Pancreas (tissue), 10 donors: ENCODE results near the gene RALB. TPM values are rescaled to one million over a fixed set of nuclear protein-coding genes. Genes with fewer than 3 reads are reported as not detected.
A peak's percentile ranks its signal among the peaks of the same experiment; 100 is the strongest.

Source experiments
- ATAC-seq, 4 donors: fragments of 200-7000 bp; cut with Tn5 transposase; one replicate each; pipeline versions ENCODE4 v1.8.0 to v1.9.1; 2020; ENCODE audit warnings: mild to moderate bottlenecking in 4 of 4, moderate library complexity in 4 of 4
- DNase-seq, 6 donors: peaks; one replicate each; pipeline ENCODE4 v3.0.0-alpha.2; 2020
- FAIRE-seq: peaks from 2 replicates; lab custom pipeline; 2012; peaks lifted over from hg19 to GRCh38; lab: Jason Lieb, UNC
- H3K27ac ChIP-seq, 4 donors: fragments of 200-600 bp; sonication (generic); 1 replicate in 3 of 4; 2 replicates in 1 of 4; pipeline versions ENCODE4 v1.5.0 to v1.8.0; 2020
- H3K27me3 ChIP-seq, 4 donors: fragments of 200-600 bp; one replicate each; pipeline ENCODE4 v1.8.0; 2021
- H3K36me3 ChIP-seq, 3 donors: fragments of 200-600 bp; sonication (generic) in 1 of 3; one replicate each; pipeline versions ENCODE4 v1.5.0 to v1.8.0; 2020 to 2021
- H3K4me1 ChIP-seq, 3 donors: fragments of 200-600 bp; one replicate each; pipeline ENCODE4 v1.8.0; 2021
- H3K4me3 ChIP-seq, 4 donors: fragments of 200-600 bp; sonication (generic) in 2 of 4; one replicate each; pipeline versions ENCODE4 v1.5.0 to v1.8.0; 2020 to 2021
- H3K9me3 ChIP-seq, 4 donors: fragments of 200-600 bp; one replicate each; pipeline ENCODE4 v1.8.0; 2021
- WGBS, 2 donors: extraction: QIAGEN DNeasy Blood & Tissue Kit; methylation state at CpG; one replicate each; pipeline ENCODE4 v1.1.7; 2013; 5-methylcytosine and 5-hydroxymethylcytosine counted together
- intact Hi-C, 3 donors: fragments of 100-400 bp; cut with DNase I; formaldehyde crosslinking; loops; one replicate each; pipeline versions ENCODE4 v1.11.1 to v1.14.2; 2022
- polyA plus RNA-seq, 2 donors: library from polyadenylated mRNA; stranded (reverse); fragments of 200-250 nt; gene quantifications; one replicate each; pipeline ENCODE4 v1.2.3, GENCODE V29; 2013
- total RNA-seq, 6 donors: library from RNA; stranded (reverse); fragmentation: NEBNext Ultra II Directional in 4 of 6; extraction: Animal tissue kit (Norgen Biotek cat#: 25700) in 4 of 6; gene quantifications; one replicate each; pipeline versions ENCODE4 v1.2.1 to v1.2.4, GENCODE V29; 2021 to 2023
- TF ChIP-seq, protein P1 (sequence below), 4 donors: fragments of 200-600 bp; sonication (generic) in 3 of 4; IDR thresholded peaks; one replicate each; pipeline versions ENCODE4 v1.5.0 to v1.8.0; 2021; ENCODE audit warnings: antibody characterized with exemption in 4 of 4
- donor health status: healthy with polysubstance abuse.
- donor health status: DM: no; HTN: no; CAD: no; lungs with moderate emphysema.
- donor health status: DM: no; HTN: no; CAD: no.
- donor health status: control.
- donor health status: control.
- donor health status: Bipolar disorder and iron deficiency.
- donor health status: DM: yes; HTN: yes; CAD: no.
- donor health status: DM: no; HTN: no; CAD: no.
- donor health status: DM: no; HTN: no; CAD: no.
- donor health status: DM: yes; HTN: yes; CAD: no.

The RALB gene
- total and polyA plus RNA-seq, 8 donors, result 9.8 to 24.2 (median 15.4) TPM

DNA sequence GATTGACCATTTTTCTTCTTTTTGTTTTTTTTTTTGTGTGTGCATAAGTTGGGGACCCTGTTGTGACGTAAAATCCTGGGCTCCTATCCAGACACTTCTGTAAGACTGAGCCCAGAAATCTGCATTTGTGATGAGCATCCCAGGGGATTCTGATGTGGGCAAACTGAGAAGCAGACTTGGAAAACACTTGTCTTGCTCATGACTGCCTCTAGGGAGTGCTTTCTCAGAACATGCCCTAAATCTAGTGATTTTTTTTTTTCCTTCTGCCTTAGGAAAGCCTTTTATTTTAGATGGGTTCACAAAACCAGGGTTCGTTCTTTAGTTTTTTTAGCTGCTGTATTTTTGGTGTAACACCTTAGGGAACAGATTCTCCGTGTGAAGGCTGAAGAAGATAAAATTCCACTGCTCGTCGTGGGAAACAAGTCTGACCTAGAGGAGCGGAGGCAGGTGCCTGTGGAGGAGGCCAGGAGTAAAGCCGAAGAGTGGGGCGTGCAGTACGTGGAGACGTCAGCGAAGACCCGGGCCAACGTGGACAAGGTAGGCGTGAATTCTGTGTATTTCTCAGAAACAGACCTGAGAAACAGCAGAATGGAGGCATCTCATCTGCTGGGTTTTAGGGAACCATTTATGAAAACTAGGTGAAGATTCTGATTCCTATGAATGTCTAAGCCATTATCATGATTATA lies 36.7 kb downstream of the RALB start:
- DNase-seq, result no peak
- H3K9me3 ChIP-seq, result no peaks in the 10 kb centered on the region
- no peak overlapping the region for H3K4me3 ChIP-seq
- ATAC-seq, result no peak
- H3K27ac ChIP-seq, result no peak overlapping the region
- 95% methylated on average over 14 of the region's 14 CpGs for WGBS, 2 donors
- TF ChIP-seq, protein P1, sequence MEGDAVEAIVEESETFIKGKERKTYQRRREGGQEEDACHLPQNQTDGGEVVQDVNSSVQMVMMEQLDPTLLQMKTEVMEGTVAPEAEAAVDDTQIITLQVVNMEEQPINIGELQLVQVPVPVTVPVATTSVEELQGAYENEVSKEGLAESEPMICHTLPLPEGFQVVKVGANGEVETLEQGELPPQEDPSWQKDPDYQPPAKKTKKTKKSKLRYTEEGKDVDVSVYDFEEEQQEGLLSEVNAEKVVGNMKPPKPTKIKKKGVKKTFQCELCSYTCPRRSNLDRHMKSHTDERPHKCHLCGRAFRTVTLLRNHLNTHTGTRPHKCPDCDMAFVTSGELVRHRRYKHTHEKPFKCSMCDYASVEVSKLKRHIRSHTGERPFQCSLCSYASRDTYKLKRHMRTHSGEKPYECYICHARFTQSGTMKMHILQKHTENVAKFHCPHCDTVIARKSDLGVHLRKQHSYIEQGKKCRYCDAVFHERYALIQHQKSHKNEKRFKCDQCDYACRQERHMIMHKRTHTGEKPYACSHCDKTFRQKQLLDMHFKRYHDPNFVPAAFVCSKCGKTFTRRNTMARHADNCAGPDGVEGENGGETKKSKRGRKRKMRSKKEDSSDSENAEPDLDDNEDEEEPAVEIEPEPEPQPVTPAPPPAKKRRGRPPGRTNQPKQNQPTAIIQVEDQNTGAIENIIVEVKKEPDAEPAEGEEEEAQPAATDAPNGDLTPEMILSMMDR (IDR thresholded peaks at IDR 0.05), result no peak
- peaks cover 0 to 18% (median 0%) of the 10 kb centered on the region in 3 donors for H3K36me3 ChIP-seq
- H3K27me3 ChIP-seq, result no peaks in the 10 kb centered on the region
- H3K4me1 ChIP-seq, result no peaks in the 10 kb centered on the region
- intact Hi-C loops, result no loop called here
- FAIRE-seq, result no peak

DNA sequence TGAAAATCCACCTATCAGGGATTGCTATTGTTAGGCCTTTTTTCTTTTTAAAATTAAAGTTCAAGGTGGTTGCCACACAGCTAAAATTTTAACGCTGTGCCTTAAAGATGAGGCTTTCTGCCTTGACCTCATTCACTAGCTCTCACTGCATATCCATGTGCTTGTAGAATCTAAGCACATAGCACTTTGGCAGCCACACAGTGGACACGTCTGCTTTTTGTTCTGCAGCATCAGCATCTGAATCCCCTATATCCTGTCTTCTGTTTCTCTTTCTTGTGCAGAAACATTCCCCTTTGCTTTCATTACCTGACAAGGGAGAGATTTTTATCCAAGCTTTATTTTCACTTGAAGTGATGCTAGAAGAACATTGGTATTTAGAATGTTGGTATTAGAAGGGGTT lies 38.1 kb downstream of the RALB start:
- Histone ChIP-seq H3K27ac (no peak overlapping the region), H3K9me3 (no peaks in the 10 kb centered on the region), H3K4me3 (no peak overlapping the region), H3K4me1 (no peaks in the 10 kb centered on the region), H3K27me3 (no peaks in the 10 kb centered on the region), H3K36me3 (peaks cover 0 to 23% (median 0%) of the 10 kb centered on the region in 3 donors)
- ATAC-seq (peak in 1 of 4 donors; percentile 14), DNase-seq (no peak), FAIRE-seq (no peak)
- 76 to 83% methylated on average over 2 of the region's 2 CpGs for WGBS, 2 donors
- intact Hi-C loops, result no loop called here
- TF ChIP-seq, protein P1 (IDR thresholded peaks at IDR 0.05), result no peak

DNA sequence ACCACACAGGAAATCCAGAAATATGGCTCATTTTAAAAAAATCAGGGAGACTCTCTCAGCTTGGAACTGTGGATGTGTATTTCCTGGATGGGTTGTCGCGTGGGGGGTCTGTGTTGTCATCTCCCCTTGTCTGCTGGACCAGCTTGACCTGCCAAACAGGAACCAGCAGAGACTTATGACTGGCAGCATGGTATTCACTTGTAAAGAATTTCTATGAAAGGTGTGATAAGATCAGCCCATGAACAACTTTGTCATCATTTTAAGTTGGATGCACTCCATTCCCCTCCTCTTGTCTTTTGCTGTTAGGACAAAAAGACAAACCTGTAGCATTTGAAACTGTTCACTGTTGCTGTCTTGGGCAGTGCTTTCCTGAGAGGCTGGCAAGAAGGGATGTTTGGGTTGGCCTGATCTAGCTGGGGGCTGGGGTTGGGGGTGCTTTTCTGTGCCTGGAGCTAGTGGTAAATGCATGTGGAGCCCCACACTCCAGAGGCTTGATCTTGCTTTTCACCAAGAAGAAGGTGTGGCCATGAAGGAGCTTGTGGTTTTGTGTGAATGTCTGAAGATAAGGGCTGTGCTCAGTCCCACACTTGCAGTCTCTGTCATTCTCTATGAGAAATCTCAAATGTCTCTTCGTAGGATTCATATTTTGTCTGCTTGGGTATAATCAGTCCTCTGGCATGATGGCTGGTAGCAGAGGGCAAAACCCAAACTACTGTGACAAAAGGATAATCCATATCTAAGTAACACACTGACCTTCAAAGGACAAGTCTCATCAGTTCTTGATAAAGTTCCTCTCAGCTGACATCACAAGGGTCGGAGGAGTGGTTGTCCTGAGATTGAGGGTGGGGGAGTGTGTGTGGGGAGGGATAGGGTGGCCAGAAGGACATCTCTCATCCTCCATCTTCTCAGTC lies 39.0 kb downstream of the RALB start:
- WGBS, 2 donors, result 68 to 80% methylated on average over 4 of the region's 4 CpGs
- Histone ChIP-seq H3K36me3 (peaks cover 0 to 23% (median 0%) of the 10 kb centered on the region in 3 donors), H3K4me3 (no peak overlapping the region), H3K4me1 (no peaks in the 10 kb centered on the region), H3K27me3 (no peaks in the 10 kb centered on the region), H3K27ac (no peak overlapping the region), H3K9me3 (no peaks in the 10 kb centered on the region)
- ATAC-seq (peak in 1 of 4 donors; percentile 66), DNase-seq (no peak), FAIRE-seq (no peak)
- TF ChIP-seq, protein P1 (IDR thresholded peaks at IDR 0.05), result no peak
- intact Hi-C loops, result no loop called here

GRCh38 chr2:120293096-120294007 lies 40.7 kb downstream of the RALB start:
- no peak overlapping the region for H3K27ac ChIP-seq
- no peak for ATAC-seq
- no peak overlapping the region for H3K4me3 ChIP-seq
- intact Hi-C loops, result no loop called here
- FAIRE-seq, result no peak
- no peaks in the 10 kb centered on the region for H3K9me3 ChIP-seq
- TF ChIP-seq, protein P1 (IDR thresholded peaks at IDR 0.05), result no peak
- H3K4me1 ChIP-seq, result no peaks in the 10 kb centered on the region
- WGBS, 2 donors, result 68 to 70% methylated on average over 5 of the region's 5 CpGs
- DNase-seq, result no peak
- H3K27me3 ChIP-seq, result no peaks in the 10 kb centered on the region
- peaks cover 0 to 23% (median 0%) of the 10 kb centered on the region in 3 donors for H3K36me3 ChIP-seq
